C4-2B (cell line): Measurements from ENCODE around the gene MAFG.

Experiments used
- ZFX ChIP-seq: fragments of 450-650 bp; IDR thresholded peaks from 2 replicates; pipeline ENCODE4 v1.6.1; 2017
- TF ChIP-seq, protein P1 (sequence below): fragments of 450-650 bp; conservative IDR thresholded peaks from 2 replicates; pipeline ENCODE4 v1.5.1; 2017; ENCODE audit warnings: mild to moderate bottlenecking

DNA sequence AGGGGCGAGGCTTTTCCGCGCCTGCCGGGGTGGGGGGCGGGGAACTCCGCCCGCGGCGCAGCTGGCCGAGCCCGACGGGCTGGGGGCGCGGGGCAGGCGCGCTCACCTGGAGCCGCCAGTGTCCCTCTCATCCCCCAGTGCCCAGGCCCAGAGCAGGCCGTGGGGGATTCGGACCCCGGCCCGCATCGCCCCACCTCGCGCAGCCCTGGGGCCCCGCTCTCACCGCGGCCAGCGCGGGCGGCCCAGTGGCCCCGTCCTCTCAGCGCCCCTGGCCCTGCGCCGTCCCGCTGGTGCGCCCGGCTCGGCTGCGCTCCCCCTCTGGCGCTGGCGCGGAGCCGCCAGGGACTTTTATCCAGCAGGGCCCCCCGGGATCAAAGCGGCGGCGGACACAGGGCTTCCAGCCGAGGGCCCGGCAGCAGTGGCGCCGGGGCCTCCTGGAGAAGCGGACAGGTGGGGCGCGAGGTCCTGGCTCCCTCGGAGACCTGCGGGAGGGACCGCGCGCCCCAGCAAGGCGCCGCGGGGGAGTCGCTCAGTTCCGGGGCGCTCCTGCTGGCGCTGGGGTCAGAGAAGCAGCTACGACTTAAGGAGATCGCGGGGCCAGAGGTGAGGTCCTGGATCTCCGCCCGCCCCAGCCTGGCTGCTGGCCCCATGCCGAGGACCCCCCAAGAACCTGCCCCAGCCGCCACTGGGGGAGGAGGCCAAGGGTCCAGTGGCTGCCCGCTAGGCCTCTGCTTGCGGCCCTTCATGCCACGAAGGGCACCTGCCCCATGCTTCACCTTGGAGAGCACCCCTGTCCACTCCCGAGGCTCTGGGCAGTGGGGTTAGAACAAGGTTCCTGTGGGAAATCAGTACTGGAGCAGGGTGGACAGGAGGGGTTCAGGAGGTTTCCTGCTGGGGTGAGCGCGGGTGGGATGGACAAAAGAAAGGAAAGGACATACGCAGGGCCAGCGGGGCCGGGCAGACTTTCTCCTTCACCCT lies 34.3 kb upstream of the MAFG start:
- TF ChIP-seq, protein P1, sequence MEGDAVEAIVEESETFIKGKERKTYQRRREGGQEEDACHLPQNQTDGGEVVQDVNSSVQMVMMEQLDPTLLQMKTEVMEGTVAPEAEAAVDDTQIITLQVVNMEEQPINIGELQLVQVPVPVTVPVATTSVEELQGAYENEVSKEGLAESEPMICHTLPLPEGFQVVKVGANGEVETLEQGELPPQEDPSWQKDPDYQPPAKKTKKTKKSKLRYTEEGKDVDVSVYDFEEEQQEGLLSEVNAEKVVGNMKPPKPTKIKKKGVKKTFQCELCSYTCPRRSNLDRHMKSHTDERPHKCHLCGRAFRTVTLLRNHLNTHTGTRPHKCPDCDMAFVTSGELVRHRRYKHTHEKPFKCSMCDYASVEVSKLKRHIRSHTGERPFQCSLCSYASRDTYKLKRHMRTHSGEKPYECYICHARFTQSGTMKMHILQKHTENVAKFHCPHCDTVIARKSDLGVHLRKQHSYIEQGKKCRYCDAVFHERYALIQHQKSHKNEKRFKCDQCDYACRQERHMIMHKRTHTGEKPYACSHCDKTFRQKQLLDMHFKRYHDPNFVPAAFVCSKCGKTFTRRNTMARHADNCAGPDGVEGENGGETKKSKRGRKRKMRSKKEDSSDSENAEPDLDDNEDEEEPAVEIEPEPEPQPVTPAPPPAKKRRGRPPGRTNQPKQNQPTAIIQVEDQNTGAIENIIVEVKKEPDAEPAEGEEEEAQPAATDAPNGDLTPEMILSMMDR = no peak; the same call in 1 of the 2 replicates
- no peak for TF ChIP-seq ZFX
